ENCODE results near the gene CORO7. TPM values are rescaled to one million over a fixed set of nuclear protein-coding genes. Genes with fewer than 3 reads are reported as not detected.

Gene CORO7
- total RNA-seq, 4 donors from 2014 or later, result 11.0 to 38.9 (median 17.8) TPM

GRCh38 chr16:4313563-4314531 lies 102.5 kb downstream of the CORO7 start:
- 36 to 40% methylated on average over 5 to 10 of the region's 43 CpGs for WGBS, 2 donors (ENCODE audit: low coverage in 1 of 2)
- Histone ChIP-seq H3K36me3 (no peaks in the 10 kb centered on the region), H3K9me3 (no peaks in the 10 kb centered on the region), H3K4me1 (peaks cover 0 to 67% (median 29%) of the 10 kb centered on the region in 3 donors), H3K27ac (peak overlapping the region in 3 of 4 donors; percentile 98 to 100 (median 98)), H3K4me3 (no peak overlapping the region), H3K27me3 (no peaks in the 10 kb centered on the region)
- TF ChIP-seq POLR2AphosphoS5 (IDR thresholded peaks at IDR 0.05) (no peak), EP300 (IDR thresholded peaks at IDR 0.05) (no peak), CTCF (IDR thresholded peaks at IDR 0.05) (peak in 3 of 4 experiments; percentile 51 to 77 (median 54))
- no peak for ATAC-seq

- no peaks in the 10 kb centered on the region for H3K36me3 ChIP-seq
- peak; percentile 8 for ATAC-seq
- 53% methylated on average over 3 of the region's 11 CpGs; no CpG with 5 or more reads in 1 of the 2 donors for WGBS, 2 donors (ENCODE audit: low coverage in 1 of 2)
- peaks cover 0 to 53% (median 9%) of the 10 kb centered on the region in 3 donors for H3K4me1 ChIP-seq
- H3K4me3 ChIP-seq, result no peak overlapping the region
- no peaks in the 10 kb centered on the region for H3K9me3 ChIP-seq
- no peaks in the 10 kb centered on the region for H3K27me3 ChIP-seq
- TF ChIP-seq CTCF (IDR thresholded peaks at IDR 0.05) (peak in 3 of 4 experiments; percentile 67 to 75 (median 69)), POLR2AphosphoS5 (IDR thresholded peaks at IDR 0.05) (peak; percentile 19), EP300 (IDR thresholded peaks at IDR 0.05) (no peak), POLR2A (IDR thresholded peaks at IDR 0.05) (no peak)
- H3K27ac ChIP-seq, result peak overlapping the region in 3 of 4 donors; percentile 67 to 78 (median 71)
These were observed 106.5 kb downstream of the CORO7 start for GRCh38 chr16:4309833-4310266.

GRCh38 chr16:4309102-4309832 lies 107.1 kb downstream of the CORO7 start:
- no peaks in the 10 kb centered on the region for H3K9me3 ChIP-seq
- H3K36me3 ChIP-seq, result no peaks in the 10 kb centered on the region
- 83 to 90% methylated on average over 2 to 6 of the region's 14 CpGs for WGBS, 2 donors (ENCODE audit: low coverage in 1 of 2)
- no peak for ATAC-seq
- no peak for TF ChIP-seq POLR2AphosphoS5 (IDR thresholded peaks at IDR 0.05)
- TF ChIP-seq POLR2A (IDR thresholded peaks at IDR 0.05), result no peak
- TF ChIP-seq CTCF (IDR thresholded peaks at IDR 0.05), result no peak
- no peak for TF ChIP-seq EP300 (IDR thresholded peaks at IDR 0.05)
- H3K27me3 ChIP-seq, result no peaks in the 10 kb centered on the region
- no peak overlapping the region for H3K4me3 ChIP-seq
- peak overlapping the region in 3 of 4 donors; percentile 67 to 78 (median 71) for H3K27ac ChIP-seq
- peaks cover 0 to 47% (median 9%) of the 10 kb centered on the region in 3 donors for H3K4me1 ChIP-seq

GRCh38 chr16:4307215-4308037 lies 109.0 kb downstream of the CORO7 start:
- H3K4me3 ChIP-seq, result peak overlapping the region; percentile 24 to 54
- peaks cover 0 to 36% (median 4%) of the 10 kb centered on the region in 3 donors for H3K4me1 ChIP-seq
- H3K27ac ChIP-seq, result peak overlapping the region; percentile 34 to 87 (median 80)
- H3K36me3 ChIP-seq, result no peaks in the 10 kb centered on the region
- no peaks in the 10 kb centered on the region for H3K27me3 ChIP-seq
- no peaks in the 10 kb centered on the region for H3K9me3 ChIP-seq
- 39 to 72% methylated on average over 5 to 6 of the region's 68 CpGs for WGBS, 2 donors (ENCODE audit: low coverage in 1 of 2)
- TF ChIP-seq EP300 (IDR thresholded peaks at IDR 0.05), result no peak
- peak; percentile 93 for TF ChIP-seq POLR2AphosphoS5 (IDR thresholded peaks at IDR 0.05)
- no peak for TF ChIP-seq CTCF (IDR thresholded peaks at IDR 0.05)
- peak; percentile 37 for TF ChIP-seq POLR2A (IDR thresholded peaks at IDR 0.05)
- ATAC-seq, result peak; percentile 95

Data from gastroesophageal sphincter (tissue), 4 donors.